ENCODE measurements around the gene UBR2.

The UBR2 gene

DNA sequence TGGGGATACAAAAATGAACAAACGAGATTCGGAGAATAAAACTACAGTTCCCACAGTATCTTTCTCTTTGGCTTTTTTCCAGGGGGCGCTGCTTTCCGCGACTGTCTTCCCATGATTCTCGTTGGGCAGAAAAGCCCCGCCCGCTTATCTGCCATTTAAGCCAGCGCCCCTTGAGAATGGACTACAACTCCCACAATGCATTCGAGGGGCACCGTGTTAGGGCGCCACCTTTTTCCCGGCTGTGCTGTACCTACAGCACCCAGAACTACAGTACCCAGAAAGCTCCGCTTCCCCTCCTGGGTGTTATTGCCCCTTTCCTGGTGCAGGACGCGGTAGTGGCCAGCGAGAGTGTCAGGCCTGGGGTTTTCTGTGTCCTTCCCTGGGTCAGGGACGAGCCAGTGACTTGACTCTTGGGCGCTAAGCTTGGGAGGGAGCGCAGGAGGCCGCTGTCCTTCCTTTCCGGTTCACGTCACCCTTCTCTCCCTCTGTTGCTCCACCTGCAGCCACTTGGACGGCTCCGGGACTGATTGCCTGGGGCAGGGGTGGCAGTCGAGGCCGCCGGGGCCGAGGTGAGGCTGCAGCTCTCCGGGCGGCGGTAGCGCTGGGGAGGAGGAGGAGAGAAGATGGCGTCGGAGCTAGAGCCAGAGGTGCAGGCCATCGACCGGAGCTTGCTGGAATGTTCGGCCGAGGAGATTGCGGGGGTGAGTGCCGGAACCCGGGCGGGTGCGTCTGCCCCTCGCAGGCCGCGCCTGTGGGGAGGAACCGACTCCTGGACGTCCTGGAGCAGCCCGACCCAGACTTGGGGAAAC, at the start of gene UBR2:
Gene UBR2 (plus strand): TSS at position 333 of the 809 bp plus-strand sequence. CDS start 291 bp downstream, at position 624.
- H3F3A ChIP-seq (ENCODE audit: low read depth), result no peaks in the 10 kb centered on the region
- peak within 1 kb of the TSS; percentile 88 for H3K9ac ChIP-seq (ENCODE audit: low read depth, low read length, poor library complexity, severe bottlenecking)
- H3K4me3 ChIP-seq (ENCODE audit: low read length, poor library complexity, severe bottlenecking), result peak within 1 kb of the TSS; percentile 79
- no peaks in the 10 kb centered on the region for H3K9me2 ChIP-seq (replicated peaks; ENCODE audit: low read depth, low read length)
- H3K27me3 ChIP-seq (ENCODE audit: insufficient read depth, low read length, poor library complexity, severe bottlenecking), result no peaks in the 10 kb centered on the region
- H3K9me3 ChIP-seq (ENCODE audit: insufficient read depth, low read depth, low read length), result no peaks in the 10 kb centered on the region
- H3K4me2 ChIP-seq (ENCODE audit: low read depth, low read length, poor library complexity, severe bottlenecking), result peak within 1 kb of the TSS; percentile 99
- TF ChIP-seq CTCF (conservative IDR thresholded peaks at IDR 0.05; ENCODE audit: low read length), result peak; percentile 33; the same call in 1 of the 2 replicates
- no peak for TF ChIP-seq EZH2phosphoT487 (IDR thresholded peaks at IDR 0.05; ENCODE audit: borderline replicate concordance)
- H2AFZ ChIP-seq (ENCODE audit: low read length), result peak within 1 kb of the TSS; percentile 83
- H4K20me1 ChIP-seq (ENCODE audit: insufficient read depth, low read length, poor library complexity, severe bottlenecking), result peaks cover 15% of the 10 kb centered on the region
- no peaks in the 10 kb centered on the region for H3K36me3 ChIP-seq (ENCODE audit: insufficient read depth, low read length)
- H3K79me2 ChIP-seq (ENCODE audit: insufficient read depth, low read length), result peaks cover 49% of the 10 kb centered on the region
- H3K4me1 ChIP-seq (ENCODE audit: insufficient read depth, low read length, poor library complexity, severe bottlenecking), result peaks cover 25% of the 10 kb centered on the region

GRCh38 chr6:42514745-42515144, 49.1 kb upstream of the UBR2 start:
- Histone ChIP-seq H3K9me2 (replicated peaks; ENCODE audit: low read depth, low read length) (no peaks in the 10 kb centered on the region), H3K79me2 (ENCODE audit: insufficient read depth, low read length) (no peaks in the 10 kb centered on the region), H3K27me3 (ENCODE audit: insufficient read depth, low read length, poor library complexity, severe bottlenecking) (no peaks in the 10 kb centered on the region), H4K20me1 (ENCODE audit: insufficient read depth, low read length, poor library complexity, severe bottlenecking) (no peaks in the 10 kb centered on the region), H3K9ac (ENCODE audit: low read depth, low read length, poor library complexity, severe bottlenecking) (no peak overlapping the region), H3K9me3 (ENCODE audit: insufficient read depth, low read depth, low read length) (no peaks in the 10 kb centered on the region), H3F3A (ENCODE audit: low read depth) (no peaks in the 10 kb centered on the region), H3K4me3 (ENCODE audit: low read length, poor library complexity, severe bottlenecking) (no peak overlapping the region), H3K4me2 (ENCODE audit: low read depth, low read length, poor library complexity, severe bottlenecking) (no peak overlapping the region), H2AFZ (ENCODE audit: low read length) (peak overlapping the region; percentile 41), H3K36me3 (ENCODE audit: insufficient read depth, low read length) (no peaks in the 10 kb centered on the region), H3K4me1 (ENCODE audit: insufficient read depth, low read length, poor library complexity, severe bottlenecking) (no peaks in the 10 kb centered on the region)
- TF ChIP-seq EZH2phosphoT487 (IDR thresholded peaks at IDR 0.05; ENCODE audit: borderline replicate concordance) (no peak), CTCF (conservative IDR thresholded peaks at IDR 0.05; ENCODE audit: low read length) (no peak)

- H3K9me2 ChIP-seq (replicated peaks; ENCODE audit: low read depth, low read length), result no peaks in the 10 kb centered on the region
- H3F3A ChIP-seq (ENCODE audit: low read depth), result no peaks in the 10 kb centered on the region
- no peak overlapping the region for H3K4me3 ChIP-seq (ENCODE audit: low read length, poor library complexity, severe bottlenecking)
- H3K4me2 ChIP-seq (ENCODE audit: low read depth, low read length, poor library complexity, severe bottlenecking), result no peak overlapping the region
- no peak overlapping the region for H2AFZ ChIP-seq (ENCODE audit: low read length)
- no peaks in the 10 kb centered on the region for H3K36me3 ChIP-seq (ENCODE audit: insufficient read depth, low read length)
- H3K9me3 ChIP-seq (ENCODE audit: insufficient read depth, low read depth, low read length), result no peaks in the 10 kb centered on the region
- no peak overlapping the region for H3K9ac ChIP-seq (ENCODE audit: low read depth, low read length, poor library complexity, severe bottlenecking)
- H3K79me2 ChIP-seq (ENCODE audit: insufficient read depth, low read length), result no peaks in the 10 kb centered on the region
- no peaks in the 10 kb centered on the region for H3K4me1 ChIP-seq (ENCODE audit: insufficient read depth, low read length, poor library complexity, severe bottlenecking)
- no peaks in the 10 kb centered on the region for H3K27me3 ChIP-seq (ENCODE audit: insufficient read depth, low read length, poor library complexity, severe bottlenecking)
- TF ChIP-seq EZH2phosphoT487 (IDR thresholded peaks at IDR 0.05; ENCODE audit: borderline replicate concordance) (no peak), CTCF (conservative IDR thresholded peaks at IDR 0.05; ENCODE audit: low read length) (no peak)
- H4K20me1 ChIP-seq (ENCODE audit: insufficient read depth, low read length, poor library complexity, severe bottlenecking), result no peaks in the 10 kb centered on the region
Measured at GRCh38 chr6:42519779-42520178, 44.0 kb upstream of the UBR2 start.

Measured in Loucy (cell line).